Muscle of leg (tissue), 11 donors: ENCODE results near the gene SERPINA4. TPM values are rescaled to one million over a fixed set of nuclear protein-coding genes. Genes with fewer than 3 reads are reported as not detected.

Experiments
- DNase-seq: peaks from one replicate; pipeline ENCODE4 v3.0.0; 2013
- H3K27ac ChIP-seq: one replicate; pipeline ENCODE4 v1.5.1; 2013; ENCODE audit warnings: mild to moderate bottlenecking, low read length, control low read depth
- H3K27me3 ChIP-seq: one replicate; pipeline ENCODE4 v1.6.1; 2013; ENCODE audit warnings: low read length; ENCODE audit not compliant: control insufficient read depth, insufficient read depth
- H3K36me3 ChIP-seq: one replicate; pipeline ENCODE4 v1.6.1; 2013; ENCODE audit warnings: low read length; ENCODE audit not compliant: control insufficient read depth, insufficient read depth
- H3K4me1 ChIP-seq: one replicate; pipeline ENCODE4 v1.6.1; 2013; ENCODE audit warnings: low read length; ENCODE audit not compliant: control insufficient read depth, insufficient read depth
- H3K4me3 ChIP-seq: one replicate; pipeline ENCODE4 v1.5.1; 2013; ENCODE audit warnings: low read length, control low read depth
- H3K9me3 ChIP-seq: replicated peaks from 2 replicates; pipeline ENCODE4 v1.6.1; 2013; ENCODE audit warnings: low read depth, low read length; ENCODE audit not compliant: control insufficient read depth
- WGBS: methylation state at CpG from one replicate; pipeline ENCODE4 v1.1.5; 2013; ENCODE audit warnings: missing lambda C conversion rate; ENCODE audit not compliant: insufficient coverage; 5-methylcytosine and 5-hydroxymethylcytosine counted together
- polyA plus RNA-seq, 8 donors: library from polyadenylated mRNA; unstranded; fragments of 120-200 nt; gene quantifications; one replicate each; pipeline versions ENCODE4 v1.2.1 to v1.2.3, GENCODE V29; 2013; ENCODE audit warnings: inconsistent platforms in 1 of 8, low replicate concordance in 1 of 8; ENCODE audit not compliant: insufficient read length in 8 of 8, insufficient read depth in 1 of 8
- total RNA-seq: library from RNA; stranded (reverse); fragments of 120-200 nt; gene quantifications from one replicate; pipeline ENCODE4 v1.2.4, GENCODE V29; 2013

The SERPINA4 gene
- total and polyA plus RNA-seq, 9 donors: 0.04 to 3.2 (median 0.65) TPM; not detected in 5

GRCh38 chr14:94542811-94543440 is 18.3 kb upstream of the SERPINA4 start:
- no peak overlapping the region for H3K27ac ChIP-seq
- peaks cover 5% of the 10 kb centered on the region for H3K27me3 ChIP-seq
- no peak for DNase-seq
- WGBS: 70% methylated on average over 3 of the region's 9 CpGs
- no peaks in the 10 kb centered on the region for H3K36me3 ChIP-seq
- no peaks in the 10 kb centered on the region for H3K9me3 ChIP-seq
- H3K4me1 ChIP-seq: peaks cover 7% of the 10 kb centered on the region
- no peak overlapping the region for H3K4me3 ChIP-seq

GRCh38 chr14:94543449-94544124 is 17.7 kb upstream of the SERPINA4 start:
- WGBS: 59% methylated on average over 7 of the region's 15 CpGs
- Histone ChIP-seq H3K27ac (no peak overlapping the region), H3K9me3 (no peaks in the 10 kb centered on the region), H3K36me3 (no peaks in the 10 kb centered on the region), H3K4me3 (no peak overlapping the region), H3K4me1 (peaks cover 7% of the 10 kb centered on the region), H3K27me3 (peaks cover 5% of the 10 kb centered on the region)
- DNase-seq: no peak

GRCh38 chr14:94544726-94545125 is 16.5 kb upstream of the SERPINA4 start:
- H3K4me1 ChIP-seq: peaks cover 7% of the 10 kb centered on the region
- no peaks in the 10 kb centered on the region for H3K9me3 ChIP-seq
- H3K36me3 ChIP-seq: no peaks in the 10 kb centered on the region
- DNase-seq: no peak
- 61% methylated on average over 4 of the region's 7 CpGs for WGBS
- H3K27me3 ChIP-seq: peaks cover 8% of the 10 kb centered on the region
- no peak overlapping the region for H3K4me3 ChIP-seq
- no peak overlapping the region for H3K27ac ChIP-seq

- Histone ChIP-seq H3K4me1 (peaks cover 2% of the 10 kb centered on the region), H3K9me3 (no peaks in the 10 kb centered on the region), H3K4me3 (no peak overlapping the region), H3K27ac (no peak overlapping the region), H3K36me3 (no peaks in the 10 kb centered on the region), H3K27me3 (peaks cover 14% of the 10 kb centered on the region)
- 55% methylated on average over 9 of the region's 15 CpGs for WGBS
- no peak for DNase-seq
Measured at GRCh38 chr14:94545131-94545841, 16.0 kb upstream of the SERPINA4 start.

GRCh38 chr14:94547151-94547680 is 14.0 kb upstream of the SERPINA4 start:
- H3K36me3 ChIP-seq: no peaks in the 10 kb centered on the region
- peaks cover 14% of the 10 kb centered on the region for H3K27me3 ChIP-seq
- H3K4me3 ChIP-seq: no peak overlapping the region
- no peak for DNase-seq
- H3K27ac ChIP-seq: no peak overlapping the region
- no peaks in the 10 kb centered on the region for H3K9me3 ChIP-seq
- no peaks in the 10 kb centered on the region for H3K4me1 ChIP-seq
- 88% methylated on average over 5 of the region's 8 CpGs for WGBS

GRCh38 chr14:94547726-94548125 is 13.5 kb upstream of the SERPINA4 start:
- no peaks in the 10 kb centered on the region for H3K9me3 ChIP-seq
- H3K4me1 ChIP-seq: no peaks in the 10 kb centered on the region
- no CpG with 5 or more reads among the region's 4 CpGs for WGBS
- H3K36me3 ChIP-seq: no peaks in the 10 kb centered on the region
- peaks cover 14% of the 10 kb centered on the region for H3K27me3 ChIP-seq
- no peak overlapping the region for H3K4me3 ChIP-seq
- H3K27ac ChIP-seq: no peak overlapping the region
- DNase-seq: no peak

GRCh38 chr14:94548131-94548998 is 12.9 kb upstream of the SERPINA4 start:
- no peaks in the 10 kb centered on the region for H3K4me1 ChIP-seq
- no peaks in the 10 kb centered on the region for H3K36me3 ChIP-seq
- 91% methylated on average over 9 of the region's 14 CpGs for WGBS
- no peaks in the 10 kb centered on the region for H3K9me3 ChIP-seq
- H3K27ac ChIP-seq: no peak overlapping the region
- no peak overlapping the region for H3K4me3 ChIP-seq
- peaks cover 14% of the 10 kb centered on the region for H3K27me3 ChIP-seq
- no peak for DNase-seq

GRCh38 chr14:94548999-94549985 is 11.9 kb upstream of the SERPINA4 start:
- H3K27ac ChIP-seq: no peak overlapping the region
- DNase-seq: peak; percentile 40
- no peaks in the 10 kb centered on the region for H3K4me1 ChIP-seq
- WGBS: 12% methylated on average over 14 of the region's 24 CpGs
- H3K9me3 ChIP-seq: no peaks in the 10 kb centered on the region
- peaks cover 14% of the 10 kb centered on the region for H3K27me3 ChIP-seq
- H3K4me3 ChIP-seq: no peak overlapping the region
- H3K36me3 ChIP-seq: no peaks in the 10 kb centered on the region

- no peaks in the 10 kb centered on the region for H3K36me3 ChIP-seq
- no peaks in the 10 kb centered on the region for H3K9me3 ChIP-seq
- H3K27ac ChIP-seq: no peak overlapping the region
- no peak overlapping the region for H3K4me3 ChIP-seq
- H3K4me1 ChIP-seq: no peaks in the 10 kb centered on the region
- H3K27me3 ChIP-seq: peaks cover 13% of the 10 kb centered on the region
- no CpG with 5 or more reads among the region's 8 CpGs for WGBS
- DNase-seq: no peak
Measured at GRCh38 chr14:94550041-94550440, 11.2 kb upstream of the SERPINA4 start.
